GM13976 (cell line): ENCODE results near the gene PTPRG.

Source experiments
- DNase-seq: peaks from one replicate; pipeline ENCODE4 v3.0.0; 2012; ENCODE audit warnings: low spot score
- CTCF ChIP-seq: IDR thresholded peaks from 2 replicates; pipeline ENCODE4 v1.5.1; 2012; ENCODE audit warnings: borderline replicate concordance, mild to moderate bottlenecking; ENCODE audit not compliant: insufficient read depth; ENCODE audit errors: extremely low read depth, missing control alignments, control extremely low read depth
- in situ Hi-C: fragments of 300-500 bp; cut with MboI; formaldehyde crosslinking; loops from one replicate; pipeline ENCODE4 v1.12.0; 2022; ENCODE audit warnings: low sequenced_read_pairs, mixed read lengths, inconsistent platforms; ENCODE audit not compliant: unreplicated experiment

Gene PTPRG

GRCh38 chr3:62178032-62178431, 616.7 kb downstream of the PTPRG start:
- DNase-seq: no peak
- no peak for TF ChIP-seq CTCF
- in situ Hi-C loops: no loop called here

GRCh38 chr3:62178739-62179600, 617.6 kb downstream of the PTPRG start:
- in situ Hi-C loops: no loop called here
- no peak for TF ChIP-seq CTCF
- DNase-seq: no peak

GRCh38 chr3:62180514-62180913, 619.1 kb downstream of the PTPRG start:
- in situ Hi-C loops: loop anchor here (10.0 kb wide), 1 partner anchor 326 kb away; no protein-coding TSS in a partner anchor
- TF ChIP-seq CTCF: no peak
- no peak for DNase-seq

- in situ Hi-C loops: loop anchor here (10.0 kb wide), 1 partner anchor 328 kb away; no protein-coding TSS in a partner anchor
- no peak for DNase-seq
- TF ChIP-seq CTCF: no peak
These were observed 621.7 kb downstream of the PTPRG start for GRCh38 chr3:62183087-62183486.

GRCh38 chr3:62183969-62184368, 622.6 kb downstream of the PTPRG start:
- no peak for DNase-seq
- no peak for TF ChIP-seq CTCF
- in situ Hi-C loops: loop anchor here (10.0 kb wide), 1 partner anchor 329 kb away; no protein-coding TSS in a partner anchor

GRCh38 chr3:62184559-62184958, 623.2 kb downstream of the PTPRG start:
- TF ChIP-seq CTCF: no peak
- in situ Hi-C loops: loop anchor here (10.0 kb wide), 1 partner anchor 330 kb away; no protein-coding TSS in a partner anchor
- DNase-seq: no peak
